ENCODE measurements around the gene TMPRSS11D.

TMPRSS11D gene

DNA sequence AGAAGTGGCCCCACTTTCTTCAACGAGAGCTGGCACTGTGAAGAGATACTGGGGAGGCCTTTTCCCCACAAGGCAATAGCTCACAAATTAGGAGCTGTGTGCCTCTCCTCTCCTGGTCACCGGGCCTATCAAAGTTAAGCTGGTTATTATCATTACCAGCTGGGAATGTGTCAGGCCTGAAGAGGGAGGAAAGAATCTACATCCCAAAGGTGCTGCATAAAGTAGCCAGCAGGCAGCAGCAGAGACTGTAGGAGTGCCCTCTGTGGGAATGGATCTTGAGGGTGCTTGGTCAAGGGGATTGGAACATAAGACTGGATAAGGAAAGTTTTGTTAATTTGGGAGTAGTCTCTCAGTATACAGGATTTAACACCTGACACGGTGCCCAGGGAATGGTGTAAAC is 9.1 kb upstream of the TMPRSS11D start:
- TF ChIP-seq, protein P1, sequence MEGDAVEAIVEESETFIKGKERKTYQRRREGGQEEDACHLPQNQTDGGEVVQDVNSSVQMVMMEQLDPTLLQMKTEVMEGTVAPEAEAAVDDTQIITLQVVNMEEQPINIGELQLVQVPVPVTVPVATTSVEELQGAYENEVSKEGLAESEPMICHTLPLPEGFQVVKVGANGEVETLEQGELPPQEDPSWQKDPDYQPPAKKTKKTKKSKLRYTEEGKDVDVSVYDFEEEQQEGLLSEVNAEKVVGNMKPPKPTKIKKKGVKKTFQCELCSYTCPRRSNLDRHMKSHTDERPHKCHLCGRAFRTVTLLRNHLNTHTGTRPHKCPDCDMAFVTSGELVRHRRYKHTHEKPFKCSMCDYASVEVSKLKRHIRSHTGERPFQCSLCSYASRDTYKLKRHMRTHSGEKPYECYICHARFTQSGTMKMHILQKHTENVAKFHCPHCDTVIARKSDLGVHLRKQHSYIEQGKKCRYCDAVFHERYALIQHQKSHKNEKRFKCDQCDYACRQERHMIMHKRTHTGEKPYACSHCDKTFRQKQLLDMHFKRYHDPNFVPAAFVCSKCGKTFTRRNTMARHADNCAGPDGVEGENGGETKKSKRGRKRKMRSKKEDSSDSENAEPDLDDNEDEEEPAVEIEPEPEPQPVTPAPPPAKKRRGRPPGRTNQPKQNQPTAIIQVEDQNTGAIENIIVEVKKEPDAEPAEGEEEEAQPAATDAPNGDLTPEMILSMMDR (IDR thresholded peaks at IDR 0.05; ENCODE audit: low read depth, low read length, poor library complexity, severe bottlenecking): no peak
- no peak for TF ChIP-seq EZH2phosphoT487 (IDR thresholded peaks at IDR 0.05; ENCODE audit: borderline replicate concordance, low read length)
- Histone ChIP-seq H3K36me3 (ENCODE audit: control insufficient read depth, low read length) (no peaks in the 10 kb centered on the region), H3K79me2 (ENCODE audit: control insufficient read depth, low read length) (no peaks in the 10 kb centered on the region), H4K20me1 (ENCODE audit: control insufficient read depth, insufficient read depth, low read depth, low read length) (no peaks in the 10 kb centered on the region), H3K9me3 (ENCODE audit: control insufficient read depth, insufficient read depth, low read length) (peaks cover 2% of the 10 kb centered on the region; the same call in 1 of the 2 replicates), H3K4me2 (ENCODE audit: low read length) (no peak overlapping the region), H3F3A (ENCODE audit: control insufficient read depth, insufficient read depth) (no peaks in the 10 kb centered on the region), H3K27me3 (ENCODE audit: control insufficient read depth, low read length) (no peaks in the 10 kb centered on the region), H3K9me2 (replicated peaks; ENCODE audit: control insufficient read depth, low read length) (no peaks in the 10 kb centered on the region), H3K4me1 (ENCODE audit: control insufficient read depth, low read length) (no peaks in the 10 kb centered on the region), H3K4me3 (ENCODE audit: low read length) (no peak overlapping the region), H3K27ac (ENCODE audit: low read depth, low read length) (no peak overlapping the region)

DNA sequence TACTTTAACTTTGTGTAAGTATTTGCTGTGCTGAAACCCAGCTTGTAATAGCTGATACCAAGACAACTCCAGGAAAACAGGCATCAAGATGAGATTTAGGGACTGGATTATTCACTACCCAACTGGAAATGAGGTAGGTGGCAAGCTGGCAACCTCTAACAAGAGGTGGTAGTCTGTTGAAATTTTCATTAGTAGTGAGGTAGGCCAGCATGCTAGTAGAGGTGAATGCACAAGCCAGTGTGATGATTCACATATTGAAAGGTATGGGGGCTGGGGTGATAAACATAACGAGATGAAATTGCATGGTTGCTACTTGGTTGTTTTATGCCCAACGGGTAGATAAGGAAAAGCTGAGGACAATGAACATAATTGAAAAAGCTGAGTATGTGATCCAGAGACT is 8.5 kb upstream of the TMPRSS11D start:
- Histone ChIP-seq H3K9me3 (ENCODE audit: control insufficient read depth, insufficient read depth, low read length) (peaks cover 2% of the 10 kb centered on the region; the same call in 1 of the 2 replicates), H3F3A (ENCODE audit: control insufficient read depth, insufficient read depth) (no peaks in the 10 kb centered on the region), H3K27me3 (ENCODE audit: control insufficient read depth, low read length) (no peaks in the 10 kb centered on the region), H3K4me2 (ENCODE audit: low read length) (no peak overlapping the region), H3K36me3 (ENCODE audit: control insufficient read depth, low read length) (no peaks in the 10 kb centered on the region), H3K9me2 (replicated peaks; ENCODE audit: control insufficient read depth, low read length) (no peaks in the 10 kb centered on the region), H3K79me2 (ENCODE audit: control insufficient read depth, low read length) (no peaks in the 10 kb centered on the region), H3K27ac (ENCODE audit: low read depth, low read length) (no peak overlapping the region), H3K4me1 (ENCODE audit: control insufficient read depth, low read length) (no peaks in the 10 kb centered on the region), H4K20me1 (ENCODE audit: control insufficient read depth, insufficient read depth, low read depth, low read length) (no peaks in the 10 kb centered on the region), H3K4me3 (ENCODE audit: low read length) (no peak overlapping the region)
- TF ChIP-seq EZH2phosphoT487 (IDR thresholded peaks at IDR 0.05; ENCODE audit: borderline replicate concordance, low read length): no peak
- TF ChIP-seq, protein P1 (IDR thresholded peaks at IDR 0.05; ENCODE audit: low read depth, low read length, poor library complexity, severe bottlenecking): no peak

DNA sequence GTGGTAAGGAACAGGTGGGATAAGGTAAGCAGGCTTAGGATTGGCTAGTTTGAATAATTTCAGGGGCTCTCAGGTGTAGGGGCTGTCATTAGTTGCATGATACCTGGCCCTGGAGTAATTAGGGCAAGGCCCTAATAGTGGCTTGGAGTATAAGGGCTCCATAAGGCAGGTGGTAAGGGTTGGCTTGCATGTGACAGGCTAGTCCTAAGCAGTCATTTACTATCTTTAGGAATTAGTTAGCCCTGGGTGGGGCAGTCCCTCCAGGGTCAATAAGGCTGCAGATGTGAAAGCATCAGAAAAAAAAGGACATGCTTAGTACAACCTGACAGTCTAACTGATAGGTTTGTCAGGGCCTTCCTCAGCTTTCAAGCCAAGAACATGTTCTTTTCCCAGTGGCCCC is 7.8 kb upstream of the TMPRSS11D start:
- no peaks in the 10 kb centered on the region for H4K20me1 ChIP-seq (ENCODE audit: control insufficient read depth, insufficient read depth, low read depth, low read length)
- peaks cover 2% of the 10 kb centered on the region; the same call in 1 of the 2 replicates for H3K9me3 ChIP-seq (ENCODE audit: control insufficient read depth, insufficient read depth, low read length)
- no peak for TF ChIP-seq EZH2phosphoT487 (IDR thresholded peaks at IDR 0.05; ENCODE audit: borderline replicate concordance, low read length)
- TF ChIP-seq, protein P1 (IDR thresholded peaks at IDR 0.05; ENCODE audit: low read depth, low read length, poor library complexity, severe bottlenecking): no peak
- no peaks in the 10 kb centered on the region for H3F3A ChIP-seq (ENCODE audit: control insufficient read depth, insufficient read depth)
- no peak overlapping the region for H3K4me3 ChIP-seq (ENCODE audit: low read length)
- no peaks in the 10 kb centered on the region for H3K9me2 ChIP-seq (replicated peaks; ENCODE audit: control insufficient read depth, low read length)
- H3K4me2 ChIP-seq (ENCODE audit: low read length): no peak overlapping the region
- H3K4me1 ChIP-seq (ENCODE audit: control insufficient read depth, low read length): no peaks in the 10 kb centered on the region
- H3K36me3 ChIP-seq (ENCODE audit: control insufficient read depth, low read length): no peaks in the 10 kb centered on the region
- no peak overlapping the region for H3K27ac ChIP-seq (ENCODE audit: low read depth, low read length)
- H3K79me2 ChIP-seq (ENCODE audit: control insufficient read depth, low read length): no peaks in the 10 kb centered on the region
- H3K27me3 ChIP-seq (ENCODE audit: control insufficient read depth, low read length): no peaks in the 10 kb centered on the region
